Fibroblast of mammary gland (primary cell): Measurements from ENCODE around the gene TPSG1.
"Not testable (repeated sequence)": the region's sequence is repeated elsewhere in the genome, so short reads cannot be mapped to it uniquely, and the experiment has no call there.

Experiments used
- DNase-seq: peaks from one replicate; pipeline ENCODE4 v3.0.0-alpha.2; 2010; ENCODE audit warnings: low read depth
- H3K4me3 ChIP-seq: 2 replicates; pipeline ENCODE4 v1.5.1; 2011; ENCODE audit warnings: low read depth, mild to moderate bottlenecking, low read length, moderate library complexity; ENCODE audit not compliant: control insufficient read depth
- CTCF ChIP-seq: conservative IDR thresholded peaks from 2 replicates; pipeline ENCODE4 v1.5.1; 2011; ENCODE audit warnings: low read depth, low read length, inconsistent platforms; ENCODE audit not compliant: control insufficient read depth, insufficient read depth

TPSG1 gene

GRCh38 chr16:1240436-1240835 lies 15.4 kb upstream of the TPSG1 start, which contains the start of gene TPSAB1:
Gene TPSAB1, plus strand, starts transcription at chr16:1240705. Its CDS starts 234 bp downstream, at chr16:1240939.
- not testable (repeated sequence) for DNase-seq, H3K4me3 ChIP-seq

- H3K4me3 ChIP-seq, DNase-seq: not testable (repeated sequence)
These were observed 14.5 kb upstream of the TPSG1 start for GRCh38 chr16:1239575-1239974.

GRCh38 chr16:1238909-1239308 lies 13.8 kb upstream of the TPSG1 start:
- H3K4me3 ChIP-seq, DNase-seq: not testable (repeated sequence)

- H3K4me3 ChIP-seq, result no peak overlapping the region
- no peak for TF ChIP-seq CTCF
- DNase-seq, result no peak
These were observed 12.9 kb upstream of the TPSG1 start for GRCh38 chr16:1237990-1238389.

GRCh38 chr16:1236659-1237058 lies 11.6 kb upstream of the TPSG1 start:
- not testable (repeated sequence) for H3K4me3 ChIP-seq, DNase-seq

- H3K4me3 ChIP-seq, DNase-seq: not testable (repeated sequence)
These were observed 7.1 kb upstream of the TPSG1 start for GRCh38 chr16:1232049-1232748.

GRCh38 chr16:1231301-1231700 lies 6.2 kb upstream of the TPSG1 start:
- not testable (repeated sequence) for DNase-seq, H3K4me3 ChIP-seq

GRCh38 chr16:1230471-1231212 lies 5.6 kb upstream of the TPSG1 start:
- H3K4me3 ChIP-seq, DNase-seq: not testable (repeated sequence)

- not testable (repeated sequence) for DNase-seq, H3K4me3 ChIP-seq
These were observed 5.0 kb upstream of the TPSG1 start, which contains the start of gene TPSB2 for GRCh38 chr16:1230084-1230470. Gene TPSB2, minus strand, starts transcription at chr16:1230184. Its CDS starts 233 bp downstream, at chr16:1229951.

GRCh38 chr16:1229476-1229875 lies 4.4 kb upstream of the TPSG1 start:
- DNase-seq, result not testable (repeated sequence)

GRCh38 chr16:1228227-1228626 lies 3.2 kb upstream of the TPSG1 start:
- DNase-seq, H3K4me3 ChIP-seq: not testable (repeated sequence)

More at GRCh38 chr16:1229476-1229875, 4.4 kb upstream of the TPSG1 start:
- not testable (repeated sequence) for H3K4me3 ChIP-seq

- H3K4me3 ChIP-seq, DNase-seq: not testable (repeated sequence)
These were observed 1.6 kb upstream of the TPSG1 start for GRCh38 chr16:1226692-1227091.

- not testable (repeated sequence) for H3K4me3 ChIP-seq, DNase-seq
These were observed 752 bp upstream of the TPSG1 start for GRCh38 chr16:1225728-1226311.
